Stimulated activated CD4-positive, alpha-beta T cell treated with anti-CD3 and anti-CD28 coated beads, Interleukin-1b, Interleukin-23, amount 100 ng/mL, for 4 hours (primary cell): ENCODE measurements around the gene FCN2.

Source experiments
- DNase-seq, 2 donors: peaks; one replicate each; pipeline ENCODE4 v3.0.0-alpha.2; 2020; ENCODE audit warnings: low read depth in 2 of 2

FCN2 gene

DNA sequence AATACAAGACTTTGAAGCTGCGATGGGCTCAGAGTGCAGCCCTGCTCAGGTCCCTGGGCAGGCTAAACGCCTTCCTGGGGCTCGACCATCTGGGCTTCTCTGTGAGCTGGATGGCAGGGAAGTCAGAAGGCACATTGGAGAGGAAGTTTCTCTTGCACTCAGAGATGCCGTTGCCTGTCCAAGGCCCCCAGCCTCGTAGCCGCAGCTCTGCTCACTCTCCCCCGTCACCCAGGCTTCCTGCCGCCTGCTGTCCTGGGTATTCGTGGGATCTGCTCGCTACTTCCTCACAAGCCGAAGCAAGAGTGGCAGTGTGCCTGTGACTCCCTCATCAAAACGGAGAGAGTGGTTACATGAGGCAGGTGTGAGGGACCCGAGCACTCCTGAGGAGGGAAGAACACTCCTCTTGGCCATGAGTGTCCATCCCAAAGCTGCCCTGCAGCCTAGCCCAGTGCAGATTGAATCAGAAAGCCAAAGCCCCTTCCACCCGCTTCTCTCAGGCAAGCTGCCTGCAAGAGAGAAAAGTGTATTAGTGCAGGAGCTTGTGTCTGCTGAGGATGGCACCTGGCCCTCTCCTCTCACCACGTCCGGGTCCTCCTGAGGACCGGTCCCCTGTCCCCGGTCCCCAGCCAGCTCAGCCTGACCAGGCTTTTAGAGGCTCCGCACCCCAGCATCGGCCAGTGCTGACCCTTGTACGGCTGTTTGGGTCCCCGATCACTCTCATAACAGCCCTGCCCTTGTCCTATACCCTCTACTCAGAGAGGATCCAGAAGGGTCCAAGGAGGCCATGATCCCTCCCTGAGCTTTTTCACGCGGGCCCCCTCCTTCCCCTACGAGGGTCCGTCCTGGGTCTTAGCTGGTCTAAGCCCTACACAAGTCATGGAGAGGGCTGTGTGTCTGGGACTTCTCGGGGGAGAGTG is 7.3 kb downstream of the FCN2 start:
- DNase-seq = no peak

DNA sequence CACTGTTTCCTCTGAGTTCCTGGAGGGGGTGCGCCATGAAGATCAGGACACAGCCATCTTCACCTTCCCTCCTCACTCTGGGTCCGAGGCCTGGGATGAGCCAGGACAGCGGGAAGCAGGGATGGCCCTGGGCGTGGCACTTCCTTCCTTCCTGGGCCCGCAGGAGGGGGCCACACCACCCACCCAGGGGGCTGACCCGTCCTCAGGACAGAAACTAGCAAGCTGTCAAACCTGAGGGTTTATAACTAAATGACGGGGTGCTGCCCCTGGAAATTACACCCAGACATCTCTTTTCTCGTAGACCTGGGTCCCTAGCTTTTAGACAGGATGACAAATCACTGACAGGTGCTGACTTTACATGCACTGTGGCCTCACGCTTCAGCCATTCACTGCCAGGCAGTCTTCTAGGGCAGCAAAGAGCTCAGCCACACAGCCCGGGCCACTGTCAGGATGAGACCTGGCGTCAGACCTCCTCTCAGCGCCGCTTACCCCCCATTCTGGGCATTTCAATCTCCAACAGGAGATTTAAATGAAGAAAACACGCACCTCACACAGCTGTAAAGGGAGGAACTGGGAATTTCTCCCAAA is 8.1 kb downstream of the FCN2 start:
- no peak for DNase-seq

DNA sequence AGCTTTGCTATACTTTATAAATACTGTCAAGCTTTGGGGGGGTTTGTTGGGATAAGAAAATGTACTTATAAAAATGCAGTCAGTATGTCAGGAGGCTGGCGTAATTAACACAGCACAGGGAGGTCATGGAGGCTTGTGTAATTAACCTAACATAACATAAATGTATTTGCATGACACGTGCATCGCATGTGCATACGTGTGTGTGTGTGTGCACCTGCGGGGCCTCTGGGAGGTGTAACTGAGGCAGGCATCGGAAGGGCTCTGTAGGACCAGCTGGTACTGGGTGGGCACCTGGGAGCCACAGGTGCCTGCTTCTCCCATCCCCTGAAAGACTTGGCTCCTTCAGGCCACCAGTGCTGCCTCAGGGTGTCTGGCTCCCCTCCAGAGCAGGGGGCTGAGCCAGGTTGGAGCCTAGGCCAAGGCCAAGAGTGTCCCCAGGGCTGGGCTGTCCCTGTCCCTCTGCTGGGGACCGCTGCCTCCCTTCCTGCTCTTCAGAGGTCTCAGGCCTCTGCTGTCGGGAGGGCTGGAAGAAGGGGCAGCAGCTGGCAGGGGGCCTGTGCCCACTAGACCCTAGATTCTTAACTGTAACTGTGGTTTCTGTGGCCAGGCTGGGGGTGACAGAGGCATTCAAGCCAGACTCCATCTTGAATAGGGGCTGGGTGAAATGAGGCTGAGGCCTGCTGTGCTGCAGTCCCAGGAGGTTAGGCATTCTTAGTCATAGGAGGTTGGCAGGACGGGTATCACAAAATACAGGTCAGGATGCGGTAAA is 9.0 kb downstream of the FCN2 start:
- no peak for DNase-seq

DNA sequence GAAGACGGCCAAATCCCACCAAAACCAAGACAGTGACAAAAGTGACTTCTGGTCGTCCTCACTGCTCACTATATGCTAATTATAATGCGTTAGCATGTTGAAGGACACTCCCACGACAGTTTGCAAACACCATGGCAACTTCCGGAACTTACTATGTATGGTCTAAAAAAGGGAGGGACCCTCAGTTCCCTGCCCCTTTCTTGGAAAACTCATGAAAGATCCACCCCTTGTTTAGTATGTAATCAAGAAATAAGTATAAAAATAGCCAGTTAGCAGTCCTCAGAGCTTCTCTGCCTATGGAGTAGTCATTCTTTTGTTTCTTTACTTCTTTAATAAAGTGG is 9.5 kb downstream of the FCN2 start:
- DNase-seq = no peak

DNA sequence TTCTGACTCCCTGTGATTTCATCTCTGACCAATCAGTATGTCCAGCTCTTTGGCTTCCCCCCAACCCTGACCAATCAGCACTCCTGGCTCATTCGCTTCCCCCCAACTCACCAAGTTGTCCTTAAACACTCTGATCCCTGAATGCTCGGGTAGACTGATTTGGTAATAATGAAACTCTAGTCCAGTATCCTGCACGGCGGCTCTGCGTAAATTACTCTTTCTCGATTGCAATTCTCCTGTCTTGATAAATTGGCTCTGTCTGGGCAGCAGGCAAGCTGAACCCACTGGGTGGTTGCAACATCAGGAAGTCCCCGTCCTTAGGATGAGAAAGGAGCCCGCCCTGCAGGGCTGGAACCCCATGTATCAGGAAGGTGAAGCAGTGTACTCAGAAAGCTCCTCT is 10.4 kb downstream of the FCN2 start:
- DNase-seq = no peak

DNA sequence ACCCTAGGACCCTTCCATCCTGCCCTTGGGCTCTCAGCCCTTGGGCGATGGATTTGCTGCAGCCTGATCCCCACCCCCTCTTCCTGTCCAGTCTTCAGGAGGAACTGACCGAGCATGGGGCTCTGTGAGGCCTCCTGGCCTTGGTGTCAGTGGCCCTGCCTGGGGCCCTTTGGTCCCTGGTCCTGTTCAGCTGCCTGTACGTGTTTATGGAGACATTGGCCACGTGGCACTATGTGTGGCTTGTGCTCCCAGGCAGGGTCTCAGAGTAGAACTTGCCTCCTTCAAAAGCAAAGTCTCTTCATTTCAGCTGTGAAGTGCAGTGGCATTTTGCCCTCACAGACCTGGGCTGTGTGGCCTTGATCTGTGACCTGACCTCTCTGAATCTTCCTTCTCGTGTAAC is 11.1 kb downstream of the FCN2 start:
- DNase-seq = no peak

DNA sequence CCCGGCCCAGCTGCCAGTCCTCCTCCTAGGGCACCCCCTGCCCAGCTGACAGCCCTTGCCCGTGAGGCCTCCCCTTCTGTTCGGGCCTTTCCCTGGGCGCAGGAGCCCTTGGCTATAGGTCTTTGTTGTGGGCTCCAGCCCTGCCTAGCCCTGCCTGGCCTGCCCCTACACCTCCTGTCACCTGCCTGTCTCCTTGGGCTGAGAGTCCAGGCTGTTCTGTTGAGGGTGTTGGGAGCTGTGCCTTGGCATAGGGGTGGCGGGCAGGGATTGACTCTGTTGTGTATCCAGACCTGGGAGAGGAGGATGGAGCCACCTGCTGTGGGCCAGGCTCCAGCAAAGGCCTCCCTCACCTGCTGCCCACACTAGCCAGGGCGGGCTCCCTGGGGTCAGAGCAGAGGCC is 11.6 kb downstream of the FCN2 start:
- DNase-seq = no peak

DNA sequence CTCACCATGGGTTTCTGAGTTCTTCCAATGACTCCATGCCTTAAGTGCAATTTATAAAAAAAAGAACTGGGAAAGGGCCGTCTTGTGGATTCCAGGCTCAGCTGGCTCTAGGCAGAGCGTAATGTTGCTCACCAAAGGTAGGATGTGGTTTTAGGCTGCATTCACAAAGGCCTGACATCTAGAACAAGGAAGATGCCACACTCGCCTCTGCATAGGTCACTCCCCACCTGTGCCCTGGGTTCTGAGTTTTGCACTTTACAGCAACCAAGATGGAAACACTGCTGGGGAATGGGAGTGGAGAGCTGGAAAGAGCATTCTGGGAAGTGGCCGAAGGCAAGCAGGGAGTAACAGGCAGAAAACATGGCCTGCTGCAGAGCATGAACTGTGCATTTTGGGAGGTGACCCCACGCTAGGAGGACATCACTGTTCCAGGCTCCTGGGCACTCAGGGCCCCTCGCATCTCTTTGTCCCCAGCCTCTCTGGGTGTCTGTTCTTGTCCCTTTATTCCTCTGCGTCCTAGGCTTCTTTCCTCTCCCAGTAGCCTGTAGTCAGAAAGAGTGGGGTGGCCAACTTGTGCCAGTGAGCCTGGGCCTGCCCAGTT is 12.3 kb downstream of the FCN2 start:
- DNase-seq = no peak

DNA sequence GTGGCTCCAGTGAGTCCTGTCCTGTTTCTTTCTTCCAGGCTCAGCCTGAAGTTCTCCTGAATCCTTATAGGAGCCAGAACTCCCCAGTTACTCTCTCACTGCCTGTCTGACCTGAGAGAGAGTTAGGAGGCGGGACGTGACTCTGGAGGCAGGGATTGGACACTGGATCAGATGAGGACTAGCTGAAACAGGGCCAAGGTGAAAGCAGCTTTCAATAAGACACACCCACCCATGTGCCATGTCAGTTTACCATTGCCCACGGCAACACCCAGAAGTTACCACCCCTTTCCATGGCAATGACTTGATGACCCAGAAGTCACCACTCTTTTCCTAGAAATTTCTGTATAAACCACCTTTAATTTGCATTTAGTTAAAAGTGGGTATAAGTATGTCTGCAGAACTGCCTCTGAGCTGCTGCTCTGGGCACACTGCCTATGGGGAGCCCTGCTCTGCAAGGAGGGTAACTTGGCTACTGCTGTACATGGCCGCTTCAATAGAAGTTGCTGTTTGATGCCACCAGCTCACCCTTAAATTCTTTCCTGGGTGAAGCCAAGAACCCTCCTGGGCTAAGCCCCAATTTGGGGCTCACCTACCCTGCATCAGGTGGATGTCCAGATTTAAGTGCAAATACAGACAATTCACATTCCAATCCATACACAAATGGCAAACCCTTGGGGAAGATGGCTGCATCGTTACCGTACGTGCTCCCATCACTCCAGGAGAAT is 13.7 kb downstream of the FCN2 start:
- no peak for DNase-seq

DNA sequence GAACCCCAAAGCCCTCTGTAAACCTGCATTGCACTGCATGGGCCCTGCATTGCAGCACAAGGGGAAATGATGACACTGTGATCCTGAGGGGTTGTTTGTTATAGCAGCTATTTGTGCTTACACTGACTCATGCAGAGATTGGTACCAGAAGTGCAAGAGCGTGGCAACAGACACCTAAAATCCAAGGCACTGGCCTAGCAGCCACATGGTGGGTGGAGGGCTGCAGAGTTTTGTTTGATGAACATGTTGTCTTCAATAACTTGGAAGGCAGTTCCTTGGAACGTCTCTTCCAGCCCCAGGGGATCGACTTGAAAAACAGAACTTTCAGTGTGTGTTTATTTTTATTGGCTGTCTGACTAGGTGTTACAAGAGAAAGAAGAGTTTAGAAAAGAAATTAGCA is 14.5 kb downstream of the FCN2 start:
- no peak for DNase-seq

DNA sequence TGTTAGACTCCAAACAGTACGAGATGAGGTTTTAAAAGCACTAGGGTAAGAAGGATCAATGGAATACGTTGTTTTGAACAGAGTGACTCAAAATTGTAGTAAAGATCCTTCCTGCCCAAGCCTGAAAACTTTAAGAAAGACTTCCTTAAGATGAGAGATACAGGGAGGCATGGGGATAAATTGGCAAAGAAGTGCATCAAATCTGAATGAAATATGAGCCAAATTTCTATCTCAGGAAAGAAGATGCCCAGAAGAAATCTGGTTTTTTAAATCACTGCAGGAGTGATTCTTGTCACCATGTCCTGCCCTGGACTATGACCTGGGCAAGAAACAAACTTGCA is 14.9 kb downstream of the FCN2 start:
- no peak for DNase-seq

DNA sequence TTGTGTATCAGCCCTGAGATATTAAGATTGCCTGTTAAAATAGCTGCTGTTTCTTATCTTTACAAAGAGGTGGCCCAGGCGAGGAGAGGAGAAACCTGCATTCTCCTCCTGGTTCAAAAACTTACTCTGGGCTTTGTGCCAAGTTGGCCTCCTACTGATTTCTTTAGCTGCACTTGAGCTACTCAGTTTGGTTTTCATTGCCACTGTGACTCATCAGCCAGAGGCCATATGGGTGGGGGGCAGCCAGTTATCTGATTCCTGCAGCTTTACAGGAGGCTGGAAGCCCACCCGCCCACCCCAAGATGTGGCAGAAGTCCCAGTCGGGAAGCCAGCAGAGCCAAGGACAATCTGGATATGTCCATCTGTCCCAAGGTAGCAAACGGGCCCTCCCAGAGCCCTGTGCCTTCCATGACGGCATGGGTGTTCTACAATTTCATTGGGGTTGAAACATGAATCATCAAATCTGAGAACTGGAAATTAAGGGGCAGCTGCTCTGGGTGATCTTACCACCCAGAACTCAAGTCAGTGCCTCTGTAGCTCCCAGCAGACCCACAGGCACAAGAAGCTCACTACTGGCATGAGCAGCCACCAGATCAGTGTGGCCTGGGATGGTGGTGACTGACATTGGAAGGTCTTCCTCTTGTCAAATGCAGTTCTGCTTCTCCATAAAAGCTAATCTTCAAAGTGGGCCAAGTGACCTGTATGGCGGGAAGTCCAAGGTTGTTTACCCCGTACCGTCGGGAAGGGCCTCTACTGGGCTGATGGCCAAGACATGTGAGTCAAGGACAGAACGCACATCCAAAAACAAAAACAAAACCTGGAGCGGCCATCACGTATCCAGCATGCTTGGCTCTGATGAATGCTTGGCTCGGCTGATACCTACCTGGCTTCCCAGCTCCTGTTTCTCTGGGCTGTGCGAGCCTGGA is 15.6 kb downstream of the FCN2 start:
- DNase-seq = no peak

DNA sequence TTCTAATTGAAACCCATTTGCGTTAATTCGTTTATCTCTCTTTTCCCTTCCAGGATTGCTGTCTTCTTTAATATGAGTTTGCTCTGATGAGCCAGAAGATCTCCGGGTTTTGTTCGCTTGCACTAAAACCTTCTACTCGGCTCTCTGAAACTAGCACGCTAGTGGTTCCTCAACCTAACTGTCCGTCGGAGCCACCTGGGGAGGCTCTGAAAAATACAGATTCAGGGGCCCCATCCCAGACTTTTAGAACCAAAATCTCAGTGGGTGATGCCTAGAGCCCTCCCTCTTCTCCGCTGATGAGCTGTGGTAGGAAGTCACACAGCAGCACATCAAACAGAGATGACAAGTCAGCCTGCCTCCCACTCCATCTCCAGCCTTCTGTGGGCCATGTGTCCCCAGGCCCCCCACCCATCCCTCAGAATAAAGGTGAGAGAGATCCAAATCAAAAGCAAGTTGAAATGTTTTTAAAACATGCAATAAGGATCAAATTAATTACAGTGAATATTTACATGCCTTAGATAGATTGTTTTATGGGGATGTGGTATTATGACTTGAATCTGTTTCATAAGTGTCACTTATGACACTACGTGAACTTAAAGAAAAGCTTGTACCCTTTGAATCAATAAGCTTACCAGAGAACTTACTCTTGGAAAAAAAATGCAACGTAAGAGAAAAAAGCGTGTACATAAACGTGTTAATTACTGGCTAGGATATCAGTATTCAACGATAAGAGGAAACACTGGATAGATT is 16.4 kb downstream of the FCN2 start:
- DNase-seq = no peak

DNA sequence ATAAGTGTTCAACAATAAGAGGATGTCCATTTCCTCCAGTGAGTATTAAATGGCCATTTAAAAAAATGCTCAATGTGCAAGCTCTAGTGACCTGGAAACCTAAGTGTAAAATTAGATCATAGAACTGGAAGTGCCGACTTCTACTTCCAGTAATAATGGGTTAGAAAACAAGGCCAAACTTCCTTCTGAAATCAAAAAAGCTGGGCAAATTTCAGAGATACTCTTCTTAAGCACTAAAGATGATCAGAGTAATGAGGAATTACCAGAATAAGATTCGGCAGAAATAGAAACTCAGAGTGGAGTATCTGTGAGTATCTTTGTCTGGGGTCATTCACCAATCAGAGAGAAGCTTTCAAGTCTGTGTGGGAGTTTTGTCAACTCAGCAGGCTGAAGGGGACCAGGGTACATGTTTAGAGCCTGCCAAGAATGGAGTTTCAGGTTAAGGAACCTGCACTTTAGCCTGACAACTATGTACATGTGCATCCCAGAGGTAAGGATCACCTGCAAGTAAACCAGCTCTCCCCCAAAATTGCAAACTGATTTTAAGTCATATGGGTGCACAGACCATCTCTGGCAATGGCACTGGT is 17.1 kb downstream of the FCN2 start:
- DNase-seq = no peak

DNA sequence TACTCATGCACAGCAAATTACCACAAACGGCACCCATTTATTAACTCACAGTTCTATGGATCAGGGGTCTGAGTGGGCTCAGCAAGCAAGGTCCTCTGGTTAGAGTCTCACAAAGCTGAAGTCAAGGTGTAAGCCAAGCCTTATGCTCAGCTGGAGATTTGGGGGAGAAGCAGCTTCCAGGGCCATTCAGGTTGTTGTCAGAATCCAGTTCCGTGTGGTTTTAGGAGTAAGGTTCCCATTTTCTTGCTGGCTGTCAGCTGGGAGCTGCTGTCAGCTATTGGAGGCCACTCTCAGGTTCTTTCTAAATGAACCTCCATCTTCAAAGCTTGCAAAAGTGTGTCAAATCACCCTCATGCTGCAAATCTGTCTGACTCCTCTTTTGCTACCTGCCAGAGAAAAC is 17.7 kb downstream of the FCN2 start:
- DNase-seq = no peak

DNA sequence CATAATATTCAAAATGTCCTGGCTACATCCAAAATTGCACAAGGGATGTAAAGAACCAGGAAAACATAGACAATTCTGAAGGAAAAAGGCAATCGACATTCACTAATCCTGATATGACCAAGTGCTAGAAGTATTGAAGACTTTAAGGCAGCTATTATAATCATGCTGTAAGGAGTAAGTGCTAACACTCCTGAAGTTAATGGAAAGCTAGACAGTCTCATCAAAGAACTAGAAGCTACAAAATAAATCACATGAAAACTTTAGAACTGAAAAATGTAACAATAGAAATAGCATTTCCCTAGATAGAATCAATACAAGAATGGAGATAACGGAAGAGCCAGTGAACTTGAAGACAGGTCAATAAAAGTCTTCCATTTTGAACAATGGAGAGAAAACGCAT is 18.6 kb downstream of the FCN2 start:
- DNase-seq = no peak

DNA sequence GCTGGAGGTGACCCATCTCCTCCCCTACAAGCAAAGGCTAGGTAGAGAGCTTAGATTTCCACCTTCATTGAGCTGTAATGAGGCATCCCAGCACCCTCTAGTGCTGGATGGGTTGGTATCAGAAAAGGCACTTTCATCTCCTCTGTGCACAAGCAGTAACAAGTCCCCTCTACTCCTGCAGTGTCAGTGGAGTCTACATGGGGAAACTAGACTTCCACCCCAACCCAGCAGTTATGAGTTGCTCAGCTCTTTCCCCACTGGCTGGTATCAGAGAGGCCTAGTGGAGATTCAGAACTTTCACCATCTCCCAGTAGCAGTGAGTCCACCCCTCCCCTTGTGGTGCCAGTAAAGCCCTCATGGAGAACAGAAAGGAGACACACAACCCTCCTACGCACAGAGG is 19.2 kb downstream of the FCN2 start:
- no peak for DNase-seq

DNA sequence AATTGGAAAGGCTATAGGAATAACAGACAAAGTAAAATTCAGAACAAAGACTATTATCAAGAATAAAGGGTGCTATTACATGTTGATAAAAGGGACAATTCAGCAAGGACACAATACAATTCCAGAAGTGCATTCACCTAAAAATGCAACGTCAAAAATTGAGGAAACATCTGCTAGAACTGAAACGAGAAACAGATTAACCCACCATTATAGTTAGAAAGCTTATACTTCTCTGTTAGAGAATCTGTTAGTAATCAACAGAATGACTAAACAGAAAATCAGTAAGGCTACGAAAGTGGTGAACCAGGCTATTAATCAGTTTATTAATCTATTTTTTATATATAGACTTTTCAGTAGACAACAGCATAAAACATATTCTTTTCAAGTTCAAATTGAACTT is 22.3 kb downstream of the FCN2 start:
- no peak for DNase-seq

DNA sequence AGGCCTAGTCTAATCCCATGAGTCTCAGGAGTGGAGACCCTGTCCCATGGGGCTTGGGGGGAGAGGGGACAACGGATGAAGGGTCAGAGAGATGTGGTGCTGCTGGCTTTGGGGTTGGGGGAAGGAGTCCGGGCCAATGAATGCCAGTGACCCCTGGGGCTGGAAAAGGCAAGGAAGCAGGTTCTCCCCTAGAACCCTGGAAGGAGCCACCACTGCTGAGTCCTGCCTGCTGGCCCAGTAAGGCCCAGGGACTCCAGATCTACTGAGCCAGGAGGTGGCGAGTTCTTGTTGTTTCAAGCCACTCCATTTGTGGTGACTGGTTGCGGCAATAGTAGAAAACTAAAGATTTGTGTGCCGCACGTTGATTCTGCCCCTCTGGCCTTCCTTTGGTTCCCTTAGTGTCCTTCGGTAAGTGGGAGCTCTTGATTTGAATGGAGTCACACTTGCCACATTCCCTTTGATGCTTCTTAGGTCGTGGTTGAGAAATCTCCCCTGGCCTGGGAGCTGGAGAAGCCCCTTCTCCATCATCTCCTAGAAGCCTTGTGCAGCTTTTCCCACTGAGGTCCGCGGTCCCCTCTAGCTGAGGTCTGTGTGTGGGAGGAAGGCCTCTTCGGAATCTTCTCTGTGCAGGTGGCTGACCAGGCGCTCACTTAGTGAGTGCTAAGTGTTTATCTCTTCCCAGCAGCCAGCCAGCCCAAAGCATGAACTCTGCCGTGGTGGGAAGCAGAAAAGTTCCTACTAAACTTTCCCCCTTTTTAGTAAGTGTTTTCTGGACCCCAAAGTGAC is 28.1 kb downstream of the FCN2 start:
- no peak for DNase-seq
